K562 (cell line): Measurements from ENCODE around the gene PTPRM. TPM values are rescaled to one million over a fixed set of nuclear protein-coding genes. Genes with fewer than 3 reads are reported as not detected.

Experiments used
- ETV1 ChIP-seq: fragments of 450-650 bp; conservative IDR thresholded peaks from 2 replicates; pipeline ENCODE4 v1.6.1; 2016; ENCODE audit warnings: missing genetic modification characterization, control low read depth, low read depth, missing compliant biosample characterization
- FOXJ3 ChIP-seq: sonication (generic); formaldehyde crosslinking; IDR thresholded peaks from 2 replicates; pipeline ENCODE4 v1.4.0; 2020; ENCODE audit warnings: mild to moderate bottlenecking, missing genetic modification reagents
- PRDM10 ChIP-seq: fragments of 450-650 bp; IDR thresholded peaks from 2 replicates; pipeline ENCODE4 v1.6.1; 2018; ENCODE audit not compliant: partially characterized antibody
- ZFP91 ChIP-seq: sonication (generic); formaldehyde crosslinking; IDR thresholded peaks from 2 replicates; pipeline ENCODE4 v1.8.0; 2022; ENCODE audit warnings: mild to moderate bottlenecking, missing genetic modification reagents
- ZNF699 ChIP-seq: fragments of 250-450 bp; sonication (Bioruptor Pico); IDR thresholded peaks from 2 replicates; pipeline ENCODE4 v1.8.0; 2021; ENCODE audit warnings: mild to moderate bottlenecking, moderate library complexity; ENCODE audit not compliant: insufficient replicate concordance
- polyA plus RNA-seq, 8 experiments: library from polyadenylated mRNA; depleted of rRNA in 4 of 8; stranded (reverse) in 5 of 8; unstranded in 3 of 8; fragments of >200 nt; fragmentation: Nextera tagmentation in 2 of 8; fragmentation: Illumina TruSeq in 1 of 8; extraction: Ambion mirVana in 2 of 8; extraction: Trizol in 1 of 8; gene quantifications; 2 replicates each; pipeline versions ENCODE4 v1.2.1 to v1.2.3, GENCODE V29; 2011 to 2014; ENCODE audit warnings: inconsistent platforms in 1 of 8, missing spikeins in 1 of 8
- total RNA-seq, 7 experiments: library from RNA; depleted of rRNA in 6 of 7; stranded (reverse); fragments of >200 nt in 6 of 7; fragmentation: Illumina TruSeq in 2 of 7; extraction: Trizol in 2 of 7; gene quantifications; 2 replicates each; pipeline versions ENCODE4 v1.2.1 to v1.2.3, GENCODE V29; 2011 to 2021; ENCODE audit warnings: low replicate concordance in 1 of 7

The PTPRM gene
- total and polyA plus RNA-seq, 9 of the 15 experiments (the other 6 are each of a cell fraction or from before 2014, with no cell fraction given), result 0.03 to 0.16 (median 0.08) TPM; not detected in 3

DNA sequence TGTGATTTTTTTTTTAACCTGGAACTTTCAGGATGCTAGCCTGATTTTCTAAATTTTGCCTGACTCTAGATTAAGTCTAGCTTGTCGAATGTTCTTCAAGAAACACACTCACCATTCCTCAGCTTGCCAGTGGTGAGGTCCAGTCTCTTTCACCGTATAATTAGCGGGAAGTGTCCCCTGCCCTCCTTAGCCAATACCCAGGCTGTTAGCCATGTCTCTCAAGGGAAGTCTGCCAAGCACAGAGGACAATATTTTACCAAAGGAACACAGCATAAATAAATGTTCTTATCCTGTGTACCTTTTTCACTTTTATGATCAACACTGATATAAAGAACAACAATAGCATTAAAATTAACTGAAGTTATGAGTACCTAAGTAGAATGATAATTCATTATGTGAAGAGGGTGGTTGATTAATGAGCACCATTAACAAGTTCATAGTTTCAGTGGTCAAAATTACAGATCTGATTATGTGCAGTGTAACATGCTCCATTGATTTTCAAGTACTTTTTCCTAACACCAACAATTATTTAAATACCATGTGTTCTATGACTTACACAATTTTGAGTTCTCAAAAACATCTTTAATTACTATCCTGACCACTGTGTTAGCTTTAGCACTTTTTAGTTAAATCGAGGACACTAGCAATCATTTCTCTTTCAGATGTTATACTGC, 596.3 kb downstream of the PTPRM start (continued):
- TF ChIP-seq ZFP91 (CRISPR knock-in tag) (no peak), ETV1 (tag) (no peak), PRDM10 (no peak), ZNF699 (CRISPR knock-in tag) (no peak), FOXJ3 (CRISPR knock-in tag) (no peak)
